Loucy (cell line): ENCODE measurements around the gene CPT2.

Source experiments
- H2AFZ ChIP-seq: fragments of 200-600 bp; sonication (generic); 2 replicates; pipeline ENCODE4 v1.6.0; 2016; ENCODE audit warnings: antibody characterized with exemption, mild to moderate bottlenecking, low read length, moderate library complexity
- H3F3A ChIP-seq: fragments of 200-600 bp; 2 replicates; pipeline ENCODE4 v1.6.0; 2016; ENCODE audit warnings: antibody characterized with exemption, low read depth, mild to moderate bottlenecking
- H3K27me3 ChIP-seq: fragments of 200-600 bp; sonication (generic); 2 replicates; pipeline ENCODE4 v1.6.1; 2014; ENCODE audit warnings: low read length, mild to moderate bottlenecking; ENCODE audit not compliant: insufficient read depth, poor library complexity, severe bottlenecking
- H3K36me3 ChIP-seq: fragments of 200-600 bp; sonication (generic); 2 replicates; pipeline ENCODE4 v1.6.1; 2016; ENCODE audit warnings: low read length; ENCODE audit not compliant: insufficient read depth
- H3K4me1 ChIP-seq: fragments of 200-600 bp; sonication (generic); 2 replicates; pipeline ENCODE4 v1.5.1; 2014; ENCODE audit warnings: low read length, mild to moderate bottlenecking; ENCODE audit not compliant: insufficient read depth, poor library complexity, severe bottlenecking
- H3K4me2 ChIP-seq: fragments of 200-600 bp; sonication (generic); 2 replicates; pipeline ENCODE4 v1.6.0; 2014; ENCODE audit warnings: antibody characterized with exemption, low read length, low read depth, mild to moderate bottlenecking; ENCODE audit not compliant: poor library complexity, severe bottlenecking
- H3K4me3 ChIP-seq: fragments of 200-600 bp; sonication (generic); 2 replicates; pipeline ENCODE4 v1.5.1; 2014; ENCODE audit warnings: low read length, mild to moderate bottlenecking, mixed read lengths; ENCODE audit not compliant: poor library complexity, severe bottlenecking
- H3K79me2 ChIP-seq: fragments of 200-600 bp; sonication (generic); 2 replicates; pipeline ENCODE4 v1.6.1; 2014; ENCODE audit warnings: low read length; ENCODE audit not compliant: insufficient read depth
- H3K9ac ChIP-seq: fragments of 200-600 bp; sonication (generic); 2 replicates; pipeline ENCODE4 v1.6.0; 2014; ENCODE audit warnings: mild to moderate bottlenecking, low read depth, low read length, moderate library complexity; ENCODE audit not compliant: poor library complexity, severe bottlenecking
- H3K9me2 ChIP-seq: fragments of 200-600 bp; sonication (generic); replicated peaks from 2 replicates; pipeline ENCODE4 v1.6.1; 2016; ENCODE audit warnings: low read depth, low read length, mixed read lengths
- H3K9me3 ChIP-seq: fragments of 200-600 bp; sonication (generic); 2 replicates; pipeline ENCODE4 v1.6.1; 2014; ENCODE audit warnings: mild to moderate bottlenecking, antibody characterized with exemption, low read length, low read depth; ENCODE audit not compliant: insufficient read depth
- H4K20me1 ChIP-seq: fragments of 200-600 bp; sonication (generic); 2 replicates; pipeline ENCODE4 v1.6.0; 2014; ENCODE audit warnings: antibody characterized with exemption, low read length, mild to moderate bottlenecking; ENCODE audit not compliant: insufficient read depth, poor library complexity, severe bottlenecking
- CTCF ChIP-seq: fragments of 200-600 bp; sonication (generic); conservative IDR thresholded peaks from 2 replicates; pipeline ENCODE4 v1.5.1; 2014; ENCODE audit warnings: mild to moderate bottlenecking, antibody characterized with exemption, low read length
- EZH2phosphoT487 ChIP-seq: fragments of 200-600 bp; IDR thresholded peaks from 2 replicates; pipeline ENCODE4 v1.6.1; 2018; ENCODE audit warnings: antibody characterized with exemption, mild to moderate bottlenecking, moderate library complexity, borderline replicate concordance

The CPT2 gene

GRCh38 chr1:53196485-53197290, at the start of gene CPT2:
TSS of gene CPT2 (plus strand) at chr1:53196824. CDS start at chr1:53196944, 120 bp downstream.
- H3K36me3 ChIP-seq = no peaks in the 10 kb centered on the region
- H3K4me2 ChIP-seq = peak within 1 kb of the TSS; percentile 94
- no peaks in the 10 kb centered on the region for H4K20me1 ChIP-seq
- no peaks in the 10 kb centered on the region for H3K27me3 ChIP-seq
- H3F3A ChIP-seq = no peaks in the 10 kb centered on the region
- peak within 1 kb of the TSS; percentile 96 for H3K9ac ChIP-seq
- H3K79me2 ChIP-seq = peaks cover 20% of the 10 kb centered on the region
- H3K9me3 ChIP-seq = no peaks in the 10 kb centered on the region
- peak within 1 kb of the TSS; percentile 85 for H3K4me3 ChIP-seq
- H3K9me2 ChIP-seq = no peaks in the 10 kb centered on the region
- peak within 1 kb of the TSS; percentile 89 for H2AFZ ChIP-seq
- H3K4me1 ChIP-seq = peaks cover 21% of the 10 kb centered on the region
- TF ChIP-seq EZH2phosphoT487 = no peak
- TF ChIP-seq CTCF = no peak

- no peaks in the 10 kb centered on the region for H4K20me1 ChIP-seq
- no peaks in the 10 kb centered on the region for H3K27me3 ChIP-seq
- H3K4me2 ChIP-seq = no peak overlapping the region
- H3K4me3 ChIP-seq = no peak overlapping the region
- H3K9me2 ChIP-seq = no peaks in the 10 kb centered on the region
- no peaks in the 10 kb centered on the region for H3K36me3 ChIP-seq
- H3F3A ChIP-seq = no peaks in the 10 kb centered on the region
- no peaks in the 10 kb centered on the region for H3K4me1 ChIP-seq
- H3K79me2 ChIP-seq = no peaks in the 10 kb centered on the region
- no peak overlapping the region for H3K9ac ChIP-seq
- no peak for TF ChIP-seq EZH2phosphoT487
- TF ChIP-seq CTCF = no peak
- H2AFZ ChIP-seq = 0 out of 2 replicates have a peak overlapping the region, but pooled peaks have one; percentile 9
- H3K9me3 ChIP-seq = no peaks in the 10 kb centered on the region
Measured at GRCh38 chr1:53147174-53147573, 49.5 kb upstream of the CPT2 start.

DNA sequence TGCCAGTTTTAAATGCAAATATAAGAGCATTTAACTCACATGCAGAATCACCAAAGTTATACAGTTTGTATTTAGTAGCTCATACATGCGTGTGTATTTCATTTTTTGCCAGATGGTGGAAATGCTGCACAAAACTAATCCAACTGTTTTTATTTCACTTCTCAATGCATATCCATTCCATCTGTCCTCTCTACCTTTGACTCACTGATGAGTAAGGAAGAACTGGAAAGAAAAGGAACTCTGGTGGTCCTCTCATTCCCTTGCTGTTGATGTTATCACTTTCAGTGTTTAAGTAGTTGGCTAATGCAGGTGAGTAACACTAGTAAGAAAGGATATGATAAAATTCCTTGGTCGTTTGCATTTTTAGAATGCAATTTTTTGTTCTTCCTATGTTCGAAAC, 48.5 kb upstream of the CPT2 start:
- Histone ChIP-seq H2AFZ (no peak overlapping the region; the same call in 1 of the 2 replicates), H3K4me1 (no peaks in the 10 kb centered on the region), H3K36me3 (no peaks in the 10 kb centered on the region), H3K4me2 (no peak overlapping the region), H3K9me3 (no peaks in the 10 kb centered on the region), H3K9me2 (no peaks in the 10 kb centered on the region), H3K9ac (no peak overlapping the region), H3F3A (no peaks in the 10 kb centered on the region), H4K20me1 (no peaks in the 10 kb centered on the region), H3K27me3 (no peaks in the 10 kb centered on the region), H3K4me3 (no peak overlapping the region), H3K79me2 (no peaks in the 10 kb centered on the region)
- TF ChIP-seq CTCF (no peak), EZH2phosphoT487 (no peak)
